ENCODE data around the gene FOXL2.
"Not testable (repeated sequence)": the region's sequence is repeated elsewhere in the genome, so short reads cannot be mapped to it uniquely, and the experiment has no call there.

Gene FOXL2

DNA sequence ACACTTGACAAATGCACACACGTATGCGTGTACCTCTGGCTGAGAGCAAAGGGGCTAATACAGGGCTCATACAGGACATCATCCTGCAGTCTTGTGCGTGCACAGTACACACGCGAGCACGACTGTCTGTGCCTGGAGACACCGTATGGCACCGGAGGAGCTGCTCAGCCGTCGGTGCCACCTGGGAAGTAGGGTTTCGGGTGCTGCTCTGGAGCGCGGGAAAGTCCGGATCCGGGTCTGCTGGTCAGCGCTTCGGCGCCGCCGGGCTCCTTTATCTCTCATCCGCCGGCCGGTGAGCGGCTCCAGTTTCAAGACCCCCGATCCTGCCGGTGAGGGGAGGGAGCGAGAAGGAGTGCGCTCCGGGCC, 9.3 kb downstream of the FOXL2 start:
- peaks cover 63% of the 10 kb centered on the region for H3K27me3 ChIP-seq (ENCODE audit: control insufficient read depth, insufficient read depth, low read length)
- H3K4me1 ChIP-seq (ENCODE audit: control insufficient read depth, insufficient read depth, low read length) = peaks cover 14% of the 10 kb centered on the region
- H3K4me3 ChIP-seq (ENCODE audit: low read length) = no peak overlapping the region
- H3K36me3 ChIP-seq (ENCODE audit: insufficient read depth, low read length) = no peaks in the 10 kb centered on the region
- H3K9me3 ChIP-seq (replicated peaks; ENCODE audit: low read length) = no peaks in the 10 kb centered on the region
- no peak overlapping the region for H3K9ac ChIP-seq (ENCODE audit: low read depth, low read length)
- peak overlapping the region; percentile 36 for H3K4me2 ChIP-seq (ENCODE audit: low read length)

DNA sequence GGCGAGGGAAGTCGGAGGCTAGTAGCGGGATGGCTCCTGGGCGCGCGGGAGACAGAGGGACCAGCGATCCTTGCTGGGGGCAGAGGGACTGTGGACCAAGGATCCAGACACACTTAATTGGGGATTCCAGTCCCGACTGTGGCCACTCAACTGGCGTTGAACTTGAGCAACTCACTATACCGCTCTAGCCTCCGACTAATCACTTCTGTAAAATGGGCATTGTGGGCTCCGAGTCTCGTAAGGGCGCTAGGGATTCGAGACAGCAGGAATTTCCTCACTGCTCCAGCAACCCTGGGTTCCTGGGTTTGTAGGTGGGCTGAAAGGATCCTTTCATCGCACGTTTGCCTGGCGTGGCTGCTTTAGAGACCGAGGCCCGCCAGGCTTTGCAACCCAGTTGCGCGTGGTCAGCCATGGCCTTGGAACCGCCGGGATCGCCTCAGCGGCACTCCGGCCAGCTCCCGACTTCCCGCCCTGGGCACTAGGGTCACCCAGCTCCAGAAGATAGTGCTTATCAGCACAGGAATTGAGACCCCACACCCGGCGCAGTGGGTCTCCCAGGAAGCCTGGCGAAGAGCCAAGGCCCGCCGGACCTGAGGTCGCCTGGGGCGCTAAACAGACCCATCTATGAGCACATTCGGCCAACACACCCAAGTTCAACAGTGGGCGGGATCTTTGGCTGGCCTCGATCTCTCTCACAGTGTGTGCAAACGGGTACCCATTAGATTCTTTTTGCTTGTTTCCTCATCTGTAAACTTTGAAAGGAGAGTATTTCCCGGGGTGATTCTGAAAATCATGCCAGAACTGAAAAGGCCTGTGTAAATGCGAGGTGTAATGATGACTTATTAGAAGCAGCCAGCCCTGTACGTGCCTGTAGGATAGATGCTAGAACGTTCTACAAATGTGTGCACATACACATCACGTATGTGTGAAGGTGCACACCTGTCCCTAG, 9.9 kb downstream of the FOXL2 start:
- peak overlapping the region; percentile 98 for H3K4me2 ChIP-seq (ENCODE audit: low read length)
- H3K4me3 ChIP-seq (ENCODE audit: low read length) = peak overlapping the region; percentile 73
- no peak overlapping the region for H3K9ac ChIP-seq (ENCODE audit: low read depth, low read length)
- H3K9me3 ChIP-seq (replicated peaks; ENCODE audit: low read length) = no peaks in the 10 kb centered on the region
- H3K4me1 ChIP-seq (ENCODE audit: control insufficient read depth, insufficient read depth, low read length) = peaks cover 14% of the 10 kb centered on the region
- peaks cover 57% of the 10 kb centered on the region for H3K27me3 ChIP-seq (ENCODE audit: control insufficient read depth, insufficient read depth, low read length)
- H3K36me3 ChIP-seq (ENCODE audit: insufficient read depth, low read length) = no peaks in the 10 kb centered on the region

DNA sequence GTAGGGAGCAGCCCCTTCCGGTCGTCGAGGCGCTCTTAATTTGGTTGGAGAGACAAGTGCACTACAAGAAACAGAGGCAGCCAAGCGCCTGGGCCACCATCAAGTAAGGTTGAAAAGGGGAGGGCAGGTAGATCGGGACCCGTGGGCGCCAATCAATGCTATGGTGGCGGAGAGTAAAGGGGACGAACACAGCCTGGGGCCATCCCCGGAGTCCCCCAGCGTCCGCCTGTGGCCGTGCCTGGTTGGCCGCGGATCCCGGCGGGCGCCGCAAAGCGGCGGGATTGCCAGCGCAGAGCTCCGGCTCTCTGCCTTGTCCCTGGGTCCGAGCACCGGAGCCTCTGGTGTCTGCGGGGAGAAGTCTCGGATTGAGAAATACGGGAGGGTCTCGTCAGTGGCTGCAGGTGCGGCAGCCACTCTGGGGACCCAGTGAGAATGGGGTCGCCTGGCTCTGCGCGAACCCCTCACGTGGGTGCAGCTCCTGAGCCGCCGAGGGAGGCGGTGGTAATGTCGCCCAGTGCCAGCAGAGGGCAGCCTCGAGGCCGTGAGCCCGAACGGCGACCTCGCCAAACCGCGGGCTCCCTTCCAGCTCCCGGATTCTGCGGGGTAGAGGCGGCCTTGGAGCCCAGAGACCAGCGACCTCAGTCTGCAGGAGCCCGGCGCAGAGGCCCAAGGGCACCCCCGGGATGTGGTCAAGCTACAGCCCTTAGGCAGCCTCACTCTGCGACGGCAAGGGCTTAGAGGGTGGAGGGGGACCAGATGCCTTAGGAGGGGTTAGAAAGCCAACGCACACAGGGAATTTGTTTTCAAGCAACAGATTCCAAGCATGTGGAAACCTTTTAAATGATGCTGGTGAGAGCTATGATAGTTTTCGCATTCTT, 10.8 kb downstream of the FOXL2 start:
- Histone ChIP-seq H3K4me1 (ENCODE audit: control insufficient read depth, insufficient read depth, low read length) (peaks cover 14% of the 10 kb centered on the region), H3K4me2 (ENCODE audit: low read length) (peak overlapping the region; percentile 98), H3K27me3 (ENCODE audit: control insufficient read depth, insufficient read depth, low read length) (peaks cover 52% of the 10 kb centered on the region), H3K9ac (ENCODE audit: low read depth, low read length) (no peak overlapping the region), H3K9me3 (replicated peaks; ENCODE audit: low read length) (no peaks in the 10 kb centered on the region), H3K4me3 (ENCODE audit: low read length) (peak overlapping the region; percentile 73), H3K36me3 (ENCODE audit: insufficient read depth, low read length) (no peaks in the 10 kb centered on the region)

DNA sequence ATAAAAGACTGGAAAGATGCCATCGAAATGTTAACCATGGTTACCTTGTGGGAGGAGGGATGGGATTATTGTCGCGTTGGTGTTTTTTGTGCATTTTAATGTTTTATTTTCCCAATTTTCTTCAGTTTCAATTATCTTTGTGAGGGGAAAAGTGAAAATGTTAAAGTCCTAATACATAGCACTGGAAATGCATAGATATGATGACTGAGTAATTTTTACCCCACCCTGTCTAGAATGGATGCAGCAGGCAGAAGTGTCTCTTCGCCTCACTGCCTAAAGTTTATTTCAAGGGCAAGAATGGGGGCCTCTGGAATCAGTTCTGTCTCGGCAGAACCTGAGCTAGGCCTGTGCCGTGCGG, 11.5 kb downstream of the FOXL2 start:
- peaks cover 49% of the 10 kb centered on the region for H3K27me3 ChIP-seq (ENCODE audit: control insufficient read depth, insufficient read depth, low read length)
- no peaks in the 10 kb centered on the region for H3K36me3 ChIP-seq (ENCODE audit: insufficient read depth, low read length)
- H3K9me3 ChIP-seq (replicated peaks; ENCODE audit: low read length) = no peaks in the 10 kb centered on the region
- H3K4me1 ChIP-seq (ENCODE audit: control insufficient read depth, insufficient read depth, low read length) = peaks cover 14% of the 10 kb centered on the region
- peak overlapping the region; percentile 98 for H3K4me2 ChIP-seq (ENCODE audit: low read length)
- peak overlapping the region; percentile 73 for H3K4me3 ChIP-seq (ENCODE audit: low read length)
- no peak overlapping the region for H3K9ac ChIP-seq (ENCODE audit: low read depth, low read length)

DNA sequence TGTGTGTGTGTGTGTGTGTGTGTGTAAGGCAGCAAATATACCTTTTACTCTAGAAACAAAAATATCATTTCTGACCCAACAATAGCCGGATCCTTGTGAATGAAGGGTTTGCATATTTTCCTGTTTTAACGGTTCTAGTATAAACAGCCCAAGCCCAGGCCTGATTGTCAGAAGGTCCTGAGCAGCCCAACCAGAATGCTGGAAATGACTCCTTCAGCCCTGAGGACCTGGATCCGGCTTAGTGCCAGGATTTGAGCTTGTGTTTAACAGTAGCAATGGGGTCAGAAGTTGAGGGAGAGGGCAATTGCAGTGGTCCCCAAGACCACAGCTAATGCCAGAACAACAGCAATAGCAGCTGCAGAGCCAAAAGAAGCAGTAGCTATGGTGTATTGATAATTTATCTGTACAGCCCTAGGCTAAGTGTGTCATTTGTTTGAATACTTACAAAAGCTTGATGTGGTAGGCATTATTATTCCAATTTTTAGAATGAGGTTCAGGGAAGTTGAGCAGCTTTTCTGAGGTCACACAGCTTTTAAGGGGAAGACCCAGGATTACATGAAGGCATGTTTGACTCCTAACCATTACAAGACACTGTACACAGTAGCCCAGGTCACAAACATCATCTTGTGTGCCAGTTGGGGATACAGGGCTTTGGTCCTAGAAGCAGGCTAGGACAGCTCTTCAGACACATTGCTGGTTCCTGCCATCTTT, 12.8 kb downstream of the FOXL2 start:
- no peaks in the 10 kb centered on the region for H3K36me3 ChIP-seq (ENCODE audit: insufficient read depth, low read length)
- H3K9ac ChIP-seq (ENCODE audit: low read depth, low read length) = no peak overlapping the region
- no peaks in the 10 kb centered on the region for H3K9me3 ChIP-seq (replicated peaks; ENCODE audit: low read length)
- no peak overlapping the region for H3K4me2 ChIP-seq (ENCODE audit: low read length)
- peaks cover 14% of the 10 kb centered on the region for H3K4me1 ChIP-seq (ENCODE audit: control insufficient read depth, insufficient read depth, low read length)
- H3K27me3 ChIP-seq (ENCODE audit: control insufficient read depth, insufficient read depth, low read length) = peaks cover 46% of the 10 kb centered on the region
- H3K4me3 ChIP-seq (ENCODE audit: low read length) = no peak overlapping the region

DNA sequence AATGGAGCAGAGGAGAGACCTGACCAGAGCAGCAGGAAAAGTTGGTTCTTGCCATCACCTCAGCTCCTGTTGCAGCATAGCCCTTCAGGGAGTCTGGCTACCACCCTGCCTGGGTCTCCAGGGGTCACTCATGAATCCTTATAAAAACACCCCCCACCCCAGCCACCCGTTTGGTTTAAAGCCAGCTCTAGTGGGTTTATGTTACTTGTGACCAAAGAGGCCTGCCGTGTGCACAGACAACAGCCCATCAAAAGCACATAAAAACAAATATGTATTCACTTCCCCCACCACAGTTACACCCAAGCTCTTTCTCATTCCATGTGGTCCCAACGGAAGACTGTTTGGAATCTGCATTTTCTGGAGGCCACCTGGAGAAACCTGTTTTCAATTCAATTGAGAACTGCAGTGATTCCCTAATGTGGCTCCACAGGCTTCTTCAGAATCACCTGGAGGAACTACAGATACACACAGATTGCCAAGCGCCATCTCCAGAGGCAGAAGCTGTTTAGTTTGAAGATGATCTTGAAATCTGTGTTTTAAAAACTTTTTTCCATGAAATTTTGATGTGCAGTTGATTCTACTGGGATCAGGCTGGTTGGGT, 13.8 kb downstream of the FOXL2 start:
- Histone ChIP-seq H3K4me1 (ENCODE audit: control insufficient read depth, insufficient read depth, low read length) (peaks cover 14% of the 10 kb centered on the region), H3K27me3 (ENCODE audit: control insufficient read depth, insufficient read depth, low read length) (peaks cover 36% of the 10 kb centered on the region), H3K9me3 (replicated peaks; ENCODE audit: low read length) (no peaks in the 10 kb centered on the region), H3K36me3 (ENCODE audit: insufficient read depth, low read length) (no peaks in the 10 kb centered on the region), H3K9ac (ENCODE audit: low read depth, low read length) (no peak overlapping the region), H3K4me2 (ENCODE audit: low read length) (no peak overlapping the region), H3K4me3 (ENCODE audit: low read length) (no peak overlapping the region)

DNA sequence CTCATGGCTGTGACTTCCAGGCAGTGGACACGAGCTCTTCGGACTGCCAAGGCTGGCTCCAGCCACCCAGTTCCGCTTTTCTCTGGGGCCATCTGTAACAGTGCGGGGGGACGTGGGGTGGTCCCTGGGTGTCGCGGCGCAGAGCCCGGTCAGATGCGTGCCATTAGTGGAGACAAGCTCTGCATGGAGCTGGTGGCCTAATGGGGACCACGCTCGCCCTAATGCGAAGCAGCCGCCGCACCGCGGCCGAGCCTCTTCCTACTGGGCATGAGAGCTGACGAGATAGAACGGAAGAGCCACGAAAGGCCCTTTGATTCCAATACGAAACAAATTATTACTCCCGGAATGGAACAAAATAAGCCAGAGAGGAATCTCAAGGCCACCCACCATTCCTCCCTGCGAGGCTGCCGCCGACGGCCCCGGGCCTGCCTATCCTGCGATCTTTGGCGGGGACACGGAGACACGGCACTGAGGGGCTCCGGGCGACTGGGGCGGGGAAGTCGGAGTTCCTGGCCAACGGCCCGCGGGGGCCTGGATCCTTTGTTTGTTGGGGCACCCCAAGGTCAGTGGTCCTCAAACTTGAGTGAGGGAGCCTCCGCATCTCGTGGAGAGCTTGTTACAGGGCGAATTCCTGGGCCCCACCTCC, 18.1 kb downstream of the FOXL2 start:
- no peak overlapping the region for H3K4me3 ChIP-seq (ENCODE audit: low read length)
- H3K9ac ChIP-seq (ENCODE audit: low read depth, low read length) = no peak overlapping the region
- no peak overlapping the region for H3K4me2 ChIP-seq (ENCODE audit: low read length)
- peaks cover 20% of the 10 kb centered on the region for H3K27me3 ChIP-seq (ENCODE audit: control insufficient read depth, insufficient read depth, low read length)
- H3K4me1 ChIP-seq (ENCODE audit: control insufficient read depth, insufficient read depth, low read length) = no peaks in the 10 kb centered on the region
- H3K9me3 ChIP-seq (replicated peaks; ENCODE audit: low read length) = no peaks in the 10 kb centered on the region
- H3K36me3 ChIP-seq (ENCODE audit: insufficient read depth, low read length) = no peaks in the 10 kb centered on the region

DNA sequence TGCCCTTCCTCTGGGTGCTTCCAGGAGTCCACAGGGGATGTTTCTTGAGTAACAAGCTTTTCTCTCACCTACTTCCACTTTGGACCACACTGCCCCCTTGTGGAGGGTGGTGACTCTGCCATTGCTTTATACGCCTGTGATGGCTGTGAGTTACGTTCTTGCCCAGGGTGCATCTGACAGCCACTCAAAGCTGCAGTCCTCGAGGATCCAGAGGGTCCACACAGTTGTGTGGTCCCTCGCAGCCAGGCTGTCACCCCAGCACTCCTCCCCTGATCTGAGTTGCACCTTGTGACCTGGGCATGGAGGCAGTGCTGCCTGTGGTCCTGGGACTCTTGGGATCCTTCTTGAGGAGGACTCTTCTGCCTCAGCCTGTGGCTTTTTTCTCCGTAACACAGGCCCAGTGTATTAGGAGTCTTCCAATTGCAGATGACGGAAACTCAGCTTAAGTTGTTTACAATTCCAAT, 23.4 kb downstream of the FOXL2 start:
- no peaks in the 10 kb centered on the region for H3K36me3 ChIP-seq (ENCODE audit: insufficient read depth, low read length)
- H3K4me2 ChIP-seq (ENCODE audit: low read length) = no peak overlapping the region
- no peak overlapping the region for H3K4me3 ChIP-seq (ENCODE audit: low read length)
- H3K9me3 ChIP-seq (replicated peaks; ENCODE audit: low read length) = no peaks in the 10 kb centered on the region
- H3K27me3 ChIP-seq (ENCODE audit: control insufficient read depth, insufficient read depth, low read length) = peaks cover 8% of the 10 kb centered on the region
- H3K4me1 ChIP-seq (ENCODE audit: control insufficient read depth, insufficient read depth, low read length) = peaks cover 16% of the 10 kb centered on the region
- H3K9ac ChIP-seq (ENCODE audit: low read depth, low read length) = no peak overlapping the region

DNA sequence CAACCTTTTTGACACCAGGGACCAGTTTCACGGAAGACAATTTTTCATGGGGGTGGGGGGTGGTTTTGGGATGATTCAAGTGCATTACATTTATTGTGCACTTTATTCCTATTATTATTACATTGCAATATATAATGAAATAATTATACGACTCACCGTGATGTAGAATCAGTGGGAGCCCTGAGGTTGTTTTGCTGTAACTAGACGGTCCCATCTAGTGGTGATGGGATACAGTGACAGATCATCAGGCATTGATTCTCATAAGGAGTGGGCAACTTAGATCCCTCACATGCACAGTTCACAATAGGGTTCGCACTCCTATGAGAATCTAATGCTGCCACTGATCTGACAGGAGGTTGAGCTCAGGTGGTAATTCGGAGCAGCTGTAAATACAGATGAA, 24.5 kb downstream of the FOXL2 start:
- Histone ChIP-seq H3K4me1 (ENCODE audit: control insufficient read depth, insufficient read depth, low read length) (peaks cover 16% of the 10 kb centered on the region), H3K4me2 (ENCODE audit: low read length) (peak overlapping the region; percentile 64), H3K9ac (ENCODE audit: low read depth, low read length) (peak overlapping the region; percentile 29)
- not testable (repeated sequence) for H3K36me3 ChIP-seq (ENCODE audit: insufficient read depth, low read length); H3K4me3 ChIP-seq (ENCODE audit: low read length); H3K9me3 ChIP-seq (replicated peaks; ENCODE audit: low read length); H3K27me3 ChIP-seq (ENCODE audit: control insufficient read depth, insufficient read depth, low read length)

DNA sequence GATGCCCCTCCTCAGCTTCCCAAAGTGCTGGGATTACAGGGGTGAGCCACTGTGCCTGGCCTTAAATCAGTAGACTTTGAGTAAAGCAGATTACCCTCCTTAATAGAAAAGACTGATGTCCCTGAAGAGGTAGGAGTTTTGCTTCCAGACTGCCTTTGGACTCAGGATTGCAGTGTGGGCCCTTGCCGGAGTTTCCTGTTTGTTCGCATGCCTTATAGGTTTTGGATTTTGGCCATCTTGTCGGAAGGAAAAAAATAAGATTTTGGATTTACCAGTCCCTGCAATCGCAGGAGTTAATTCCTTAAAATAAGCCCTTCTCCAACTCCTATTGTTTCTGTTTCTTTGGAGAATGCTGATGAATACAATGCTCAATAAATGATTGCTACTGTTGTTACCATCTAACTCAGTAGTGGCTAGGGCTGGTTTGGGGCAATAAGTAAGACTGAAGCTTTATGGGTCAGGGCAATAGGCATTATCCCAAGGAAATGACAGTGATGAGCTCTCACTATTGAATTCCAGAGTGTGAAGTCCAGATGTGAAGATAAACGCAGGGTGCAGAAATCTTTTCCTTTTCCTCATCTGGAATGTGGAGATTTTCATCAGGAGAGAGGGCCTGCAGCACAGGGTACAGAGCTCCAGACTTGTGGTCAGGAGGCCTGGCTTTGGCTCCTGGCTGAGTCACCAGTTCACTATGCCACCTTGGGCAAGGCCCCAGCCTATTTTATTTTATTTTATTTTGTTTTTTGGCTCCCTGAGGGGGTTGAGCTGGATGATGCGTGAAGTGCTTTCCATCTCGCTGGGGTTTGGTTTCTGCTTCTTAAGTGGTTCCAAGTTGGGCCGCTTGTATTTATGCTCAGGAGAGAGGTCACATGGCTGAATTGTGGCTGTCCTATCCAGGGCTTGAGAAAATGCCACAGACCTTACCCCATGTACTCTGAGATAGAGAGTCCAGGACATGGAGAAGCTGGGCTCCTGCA, 25.3 kb downstream of the FOXL2 start:
- peaks cover 1% of the 10 kb centered on the region for H3K27me3 ChIP-seq (ENCODE audit: control insufficient read depth, insufficient read depth, low read length)
- peaks cover 16% of the 10 kb centered on the region for H3K4me1 ChIP-seq (ENCODE audit: control insufficient read depth, insufficient read depth, low read length)
- peak overlapping the region; percentile 19 for H3K4me3 ChIP-seq (ENCODE audit: low read length)
- peak overlapping the region; percentile 64 for H3K4me2 ChIP-seq (ENCODE audit: low read length)
- H3K36me3 ChIP-seq (ENCODE audit: insufficient read depth, low read length) = no peaks in the 10 kb centered on the region
- H3K9me3 ChIP-seq (replicated peaks; ENCODE audit: low read length) = no peaks in the 10 kb centered on the region
- H3K9ac ChIP-seq (ENCODE audit: low read depth, low read length) = peak overlapping the region; percentile 29

All from skeletal muscle satellite cell (primary cell).